Measurements from ENCODE around the gene ADISSP.
A peak's percentile ranks its signal among the peaks of the same experiment; 100 is the strongest.

ADISSP gene

DNA sequence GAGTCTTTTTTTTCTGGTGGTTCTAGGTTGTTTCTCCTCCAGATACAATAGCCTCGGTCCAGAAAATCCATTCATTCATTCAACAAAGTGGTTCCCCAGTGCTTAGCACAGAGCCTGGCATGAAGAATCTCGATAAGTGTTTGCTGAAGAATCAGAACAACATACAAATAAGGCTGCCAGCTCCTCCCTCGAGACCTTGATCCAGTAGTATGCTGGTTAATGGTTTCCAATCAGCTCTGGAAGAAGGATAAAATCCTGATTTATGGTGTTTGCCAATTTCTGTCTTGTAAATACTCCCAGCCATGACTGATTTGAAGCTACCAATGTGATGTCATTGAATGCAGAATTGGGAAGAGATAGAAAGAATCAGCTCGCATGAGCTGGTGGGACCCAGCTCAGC lies 31.8 kb downstream of the ADISSP start:
- no peak for DNase-seq

DNA sequence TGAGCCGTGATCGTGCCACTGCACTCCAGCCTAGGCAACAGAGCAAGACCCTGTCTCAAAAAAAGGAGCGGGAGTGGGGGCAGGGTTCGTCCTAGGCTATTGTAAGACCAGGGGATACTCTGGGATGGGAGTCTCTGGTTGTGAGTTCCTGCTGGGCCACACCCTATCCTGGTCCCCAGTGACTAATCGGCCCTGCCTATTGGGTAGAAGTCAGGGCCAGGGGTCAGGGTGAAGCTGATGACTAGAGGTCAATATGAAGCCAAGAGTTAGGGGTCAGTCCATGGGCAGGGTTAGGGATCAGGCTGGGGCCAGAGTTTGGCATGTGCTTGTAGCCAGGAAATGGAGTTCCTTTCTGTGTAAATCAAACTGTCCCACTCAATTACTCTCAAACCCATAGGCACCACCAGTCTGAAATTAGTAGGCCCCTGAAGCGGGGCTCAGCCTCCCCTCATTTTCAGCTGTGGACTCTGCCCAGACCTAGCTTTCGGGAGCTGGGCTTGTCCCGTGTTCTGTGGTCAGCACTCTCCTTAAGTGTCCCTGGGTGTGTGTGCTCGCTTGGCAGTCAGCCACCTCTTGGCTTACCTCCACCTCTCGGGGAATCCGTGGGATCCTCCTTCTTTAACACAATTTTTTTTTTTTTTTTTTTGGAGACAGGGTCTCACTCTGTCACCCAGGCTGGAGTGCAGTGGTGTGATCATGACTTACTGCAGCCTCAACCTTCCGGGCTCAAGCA lies 33.3 kb downstream of the ADISSP start:
- DNase-seq = no peak

GRCh38 chr20:3733119-3733995 lies 34.2 kb downstream of the ADISSP start:
- DNase-seq = no peak

DNA sequence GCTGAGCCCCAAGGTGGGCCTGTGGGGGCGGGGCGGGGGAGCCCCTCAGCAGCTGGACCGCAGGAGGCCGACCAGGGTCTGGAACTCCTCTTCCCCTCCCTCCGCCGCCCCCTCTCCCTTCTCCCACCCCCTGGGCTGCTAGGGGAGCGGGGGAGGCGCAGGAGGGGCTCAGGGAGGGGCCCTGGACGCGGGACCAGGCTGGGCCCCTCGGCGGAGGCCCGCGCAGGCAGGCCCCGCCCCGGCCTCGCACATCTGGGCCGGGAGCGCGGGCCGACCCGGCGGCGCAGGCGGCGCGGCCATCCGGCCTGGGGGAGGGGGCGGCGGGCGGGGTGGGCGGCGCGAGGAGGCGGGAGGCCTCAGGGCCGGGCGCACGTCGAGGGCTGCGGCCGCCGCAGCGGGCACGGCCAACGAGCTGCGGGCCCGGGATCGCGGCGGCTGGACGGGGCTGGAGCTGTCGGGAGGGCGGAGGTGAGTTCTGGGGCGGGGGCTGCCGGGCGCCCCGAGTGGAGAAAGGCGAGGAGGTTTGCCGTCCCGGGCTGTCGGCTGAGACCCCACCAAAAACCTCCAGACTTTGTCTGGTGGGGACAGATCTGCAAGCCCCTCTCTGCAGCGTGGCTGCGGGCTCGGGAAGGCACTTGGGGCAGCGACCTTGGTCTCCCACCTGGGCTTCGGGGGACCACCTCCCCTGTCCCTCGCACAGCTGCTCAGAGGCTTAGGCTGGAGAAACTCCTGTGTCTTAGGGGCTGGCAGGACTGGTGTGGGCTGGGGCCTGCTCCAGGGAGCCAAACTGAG lies 35.0 kb downstream of the ADISSP start, which contains the start of gene HSPA12B:
HSPA12B (plus strand) TSS at position 359 of the 792 bp plus-strand sequence. CDS start 5,990 bp downstream, outside the sequence.
- no peak for DNase-seq

DNA sequence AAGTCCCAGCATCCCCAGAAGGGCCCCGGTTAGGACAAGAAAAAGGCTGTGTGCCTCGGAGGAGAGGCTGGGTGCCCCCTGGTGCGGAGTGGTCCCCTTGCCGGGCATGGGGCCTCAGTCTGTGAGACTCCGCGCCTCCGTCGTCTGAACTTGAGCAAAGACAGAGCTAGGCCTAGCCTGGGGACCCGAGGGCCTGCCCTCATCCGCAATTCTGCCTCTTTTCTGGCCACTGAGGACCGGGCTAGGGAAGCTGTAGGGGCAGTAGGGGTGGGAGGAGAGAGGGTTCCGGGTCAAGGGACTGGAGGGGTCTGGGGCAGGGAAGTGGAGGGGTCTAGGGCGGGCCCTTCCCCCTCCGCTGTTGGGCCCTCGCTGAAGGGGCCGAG lies 35.6 kb downstream of the ADISSP start:
- DNase-seq = no peak

- DNase-seq = no peak
Measured at GRCh38 chr20:3730803-3731672, 36.5 kb downstream of the ADISSP start.

DNA sequence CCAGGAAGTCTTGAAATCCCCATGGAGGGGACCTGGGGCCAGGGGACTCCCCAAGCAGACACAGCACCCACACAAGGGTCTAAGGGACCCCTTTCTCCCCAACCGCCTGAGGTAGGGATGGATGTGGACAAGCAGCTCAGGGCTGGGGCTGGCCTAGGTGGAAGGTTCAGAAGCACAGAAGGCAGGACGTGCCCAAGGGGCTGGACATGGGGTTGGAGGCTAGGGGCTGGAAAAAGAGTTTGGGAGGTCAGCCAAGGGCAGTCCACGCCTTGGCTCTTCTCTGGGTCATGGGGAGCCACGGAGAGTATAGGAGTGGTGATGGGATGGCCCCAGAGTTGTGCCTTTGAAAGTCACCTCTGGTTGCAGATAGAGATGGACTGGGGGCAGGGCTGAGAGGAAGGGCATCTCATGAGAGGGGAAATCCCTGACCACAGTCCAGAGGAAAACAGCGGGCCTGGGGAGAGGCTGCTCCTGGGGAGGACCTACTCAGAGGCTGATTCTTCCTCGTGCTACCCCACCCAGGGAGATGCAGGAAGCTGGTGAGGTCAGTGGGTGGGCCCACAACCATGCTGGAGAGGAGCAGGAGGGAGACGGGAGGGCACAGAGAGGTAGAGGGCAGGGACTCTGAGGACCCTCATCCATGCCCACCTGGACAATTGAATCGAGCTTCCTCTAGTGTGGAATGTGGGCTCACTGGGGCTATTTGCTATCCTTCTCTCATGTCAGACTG lies 37.6 kb downstream of the ADISSP start:
- DNase-seq = no peak

DNA sequence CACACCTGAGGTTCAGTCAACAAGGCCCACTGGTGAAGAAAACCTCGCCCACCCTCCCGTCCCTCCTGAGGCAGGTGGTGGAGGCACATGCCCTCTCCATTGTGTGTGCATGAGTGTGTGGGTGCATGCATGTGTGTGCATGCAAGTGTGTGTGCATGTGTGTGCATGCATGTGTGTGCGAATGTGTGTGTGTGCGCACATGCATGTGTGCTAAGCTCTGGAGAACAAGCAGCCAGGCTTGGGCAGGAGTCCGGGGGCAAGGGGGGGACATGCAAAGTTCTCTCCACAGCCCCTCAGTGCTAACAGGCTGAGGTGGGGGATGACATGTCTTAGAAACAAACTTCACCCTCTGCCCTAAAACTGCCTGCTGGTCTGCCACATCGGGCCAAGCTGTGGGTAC lies 38.2 kb downstream of the ADISSP start:
- DNase-seq = no peak

DNA sequence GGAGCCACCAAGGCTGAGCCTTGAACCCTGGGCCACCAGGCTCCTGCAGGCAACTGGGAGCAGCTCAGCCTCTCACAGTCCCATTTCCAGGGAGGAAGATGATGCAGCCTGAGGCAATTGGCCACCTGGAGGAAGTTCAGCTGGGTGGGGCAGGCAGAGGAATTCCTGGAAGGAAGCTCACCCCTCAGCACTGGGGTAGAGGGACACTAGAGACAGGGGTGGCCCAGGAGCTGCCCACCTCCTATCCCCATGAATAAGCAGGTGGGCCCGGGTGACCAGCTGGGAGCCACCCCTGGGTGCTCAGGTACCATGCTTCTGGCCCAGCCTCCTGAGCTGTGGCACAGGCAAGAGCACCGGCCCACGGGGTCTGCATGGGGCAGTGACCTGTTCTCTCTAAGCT lies 38.7 kb downstream of the ADISSP start:
- no peak for DNase-seq

DNA sequence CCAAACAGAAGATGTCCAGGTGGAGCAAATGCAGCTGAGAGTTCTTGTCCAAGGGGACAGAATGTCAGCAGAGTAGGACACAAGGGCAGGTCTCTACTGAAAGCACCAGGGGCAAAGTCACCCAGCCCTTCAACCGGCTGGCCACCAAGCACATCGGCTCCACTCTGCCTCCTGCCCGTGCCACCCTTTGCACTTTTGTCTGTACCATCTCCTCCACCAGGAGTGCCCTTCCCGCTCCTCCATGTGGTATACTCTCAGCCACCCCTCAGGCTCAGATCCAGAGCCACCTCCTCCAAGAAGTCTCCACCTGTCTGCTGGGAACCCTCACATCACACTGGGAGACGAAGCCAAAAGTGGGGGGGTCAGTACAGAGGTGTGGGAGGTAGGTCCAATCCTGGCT lies 39.2 kb downstream of the ADISSP start:
- no peak for DNase-seq

GRCh38 chr20:3727401-3728021 lies 40.0 kb downstream of the ADISSP start:
- no peak for DNase-seq

DNA sequence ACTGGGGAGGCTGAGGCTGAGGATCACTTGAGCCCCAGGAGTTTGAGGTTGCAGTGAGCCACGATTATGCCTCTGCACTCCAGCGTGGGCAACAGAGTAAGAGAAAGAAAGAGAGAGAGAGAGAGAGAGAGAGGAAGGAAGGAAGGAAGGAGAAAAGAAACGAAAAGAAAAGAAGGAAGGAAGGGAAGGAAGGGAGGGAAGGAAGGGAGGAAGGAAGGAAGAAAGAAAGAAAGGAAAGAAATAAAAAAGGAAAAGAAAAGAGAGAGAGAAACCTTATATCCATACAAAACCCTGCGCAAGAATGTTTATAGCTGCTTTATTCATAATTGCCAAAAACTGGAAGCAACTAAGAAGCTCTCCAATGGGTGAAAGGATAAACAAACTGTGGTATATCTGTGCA lies 43.2 kb downstream of the ADISSP start:
- DNase-seq = no peak

DNA sequence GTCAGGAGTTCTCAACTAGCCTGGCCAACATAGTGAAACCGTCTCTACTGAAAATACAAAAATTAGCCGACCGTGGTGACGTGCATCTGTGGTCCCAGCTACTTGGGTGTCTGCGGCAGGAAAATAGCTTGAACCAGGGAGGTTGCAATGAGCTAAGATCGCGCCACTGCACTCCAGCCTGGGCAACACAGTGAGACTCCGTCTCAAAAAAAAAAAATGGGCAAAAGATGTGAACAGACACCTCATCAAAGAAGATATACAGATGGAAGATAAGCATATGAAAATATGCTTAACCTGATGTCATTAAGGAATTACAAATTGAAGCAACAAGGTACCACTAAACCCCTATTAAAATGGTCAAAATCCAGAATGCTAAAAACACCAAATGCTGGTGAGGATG lies 44.3 kb downstream of the ADISSP start:
- DNase-seq = no peak

- no peak for DNase-seq
Measured at GRCh38 chr20:3721912-3722311, 45.6 kb downstream of the ADISSP start.

DNA sequence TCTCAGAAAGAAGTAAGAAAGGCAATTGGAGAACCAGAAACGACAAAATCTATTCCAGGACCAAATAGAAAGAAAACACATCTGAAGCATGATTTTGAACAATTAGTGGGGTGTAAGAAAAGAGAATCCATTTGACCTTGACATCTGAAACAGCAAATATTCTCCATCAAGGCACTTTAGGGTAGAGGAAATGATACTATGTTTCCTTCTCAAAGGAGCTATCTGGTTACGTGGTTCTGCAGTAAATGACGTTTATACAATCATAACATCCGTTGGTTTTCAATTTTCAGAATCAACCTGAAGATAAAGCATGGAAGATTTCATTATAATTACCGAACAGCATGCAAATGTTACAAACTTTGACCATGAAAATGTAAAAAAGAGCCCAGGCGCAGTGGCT lies 46.9 kb downstream of the ADISSP start:
- DNase-seq = no peak

DNA sequence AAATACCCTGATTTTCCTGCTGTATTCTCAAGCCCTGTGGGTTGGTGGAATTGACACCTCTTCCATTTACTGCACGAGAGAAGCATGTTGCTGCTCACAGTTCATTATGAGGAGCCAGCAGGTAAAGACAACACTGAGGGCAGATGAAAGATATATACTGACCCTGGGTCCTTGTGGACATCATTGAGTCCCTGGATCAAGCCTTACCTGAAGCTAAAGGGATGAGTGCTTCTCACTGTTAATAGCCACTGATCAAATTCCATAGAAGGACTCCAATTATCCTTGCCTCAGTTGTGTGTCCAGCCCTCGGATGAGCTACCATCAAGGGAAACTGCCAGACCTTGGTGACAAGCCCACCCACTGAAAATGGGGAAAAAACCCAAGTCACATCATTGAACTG lies 47.5 kb downstream of the ADISSP start:
- no peak for DNase-seq

DNA sequence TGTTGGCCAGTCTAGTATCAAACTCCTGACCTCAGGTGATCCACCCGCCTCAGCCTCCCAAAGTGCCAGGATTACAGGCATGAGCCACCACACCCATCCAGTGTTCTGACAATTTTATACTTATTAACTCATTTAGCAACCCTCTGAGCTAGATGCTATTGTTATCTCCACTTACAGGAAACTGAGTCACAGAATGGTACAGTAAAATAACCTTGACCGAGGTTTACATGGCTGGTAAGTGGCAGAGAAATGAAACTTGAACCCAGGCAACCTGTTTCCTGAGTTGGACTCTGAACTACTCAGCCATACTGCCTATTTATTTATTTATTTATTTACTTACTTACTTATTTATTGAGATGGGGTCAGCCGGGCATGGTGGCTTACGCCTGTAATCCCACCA lies 48.5 kb downstream of the ADISSP start:
- no peak for DNase-seq

- DNase-seq = peak; percentile 41 to 76
Measured at GRCh38 chr20:3716195-3716834, 51.2 kb downstream of the ADISSP start.

DNA sequence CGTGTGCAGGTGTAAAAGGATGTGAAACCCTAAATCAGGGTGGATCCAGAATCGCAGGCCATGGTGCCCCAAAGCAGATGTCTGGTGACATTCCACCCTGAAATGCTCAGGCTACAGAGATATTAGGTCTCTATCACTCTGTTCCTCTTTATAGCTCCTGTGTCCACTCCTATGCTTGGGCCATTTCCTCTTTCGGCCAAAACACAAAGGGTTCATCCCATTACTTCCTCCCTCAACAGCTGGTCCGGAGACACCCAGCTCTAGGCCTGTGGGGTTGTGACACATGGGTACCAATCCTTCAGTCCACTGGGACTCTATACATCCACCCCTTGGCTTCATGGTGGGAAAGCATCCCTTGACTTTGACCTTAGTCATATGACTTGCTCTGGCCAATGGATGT lies 53.5 kb downstream of the ADISSP start:
- no peak for DNase-seq

- no peak for DNase-seq
Measured at GRCh38 chr20:3712279-3712873, 55.2 kb downstream of the ADISSP start, which contains the start of gene SIGLEC1. TSS of gene SIGLEC1 (minus strand) at chr20:3712600. CDS start at chr20:3707128, 5,472 bp downstream.

Data from NCI-H524 (cell line).